DMS153 (cell line): Measurements from ENCODE around the gene MOCS1.

Experiments used
- DNase-seq: peaks from one replicate; lab custom pipeline; 2025; lab: John Stamatoyannopoulos, UW

Gene MOCS1

DNA sequence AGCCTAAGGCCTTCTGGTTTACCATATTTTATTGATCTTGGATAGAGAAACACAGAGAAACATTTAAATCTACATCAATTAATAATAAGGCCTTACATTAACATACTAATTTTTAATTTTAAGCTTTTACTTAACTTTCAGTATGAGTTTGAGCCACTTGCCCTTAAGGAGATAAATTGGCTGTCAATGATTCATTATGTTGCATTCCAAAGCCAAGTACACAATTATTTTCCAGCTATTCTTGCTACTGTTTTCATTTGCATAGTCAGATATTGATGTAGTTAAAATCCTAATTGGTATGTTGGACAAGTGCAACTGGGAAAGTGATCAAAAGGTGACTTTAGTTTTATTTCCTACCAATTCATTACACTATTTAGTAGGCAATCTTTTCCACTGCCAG, 58.2 kb downstream of the MOCS1 start:
- no peak for DNase-seq

DNA sequence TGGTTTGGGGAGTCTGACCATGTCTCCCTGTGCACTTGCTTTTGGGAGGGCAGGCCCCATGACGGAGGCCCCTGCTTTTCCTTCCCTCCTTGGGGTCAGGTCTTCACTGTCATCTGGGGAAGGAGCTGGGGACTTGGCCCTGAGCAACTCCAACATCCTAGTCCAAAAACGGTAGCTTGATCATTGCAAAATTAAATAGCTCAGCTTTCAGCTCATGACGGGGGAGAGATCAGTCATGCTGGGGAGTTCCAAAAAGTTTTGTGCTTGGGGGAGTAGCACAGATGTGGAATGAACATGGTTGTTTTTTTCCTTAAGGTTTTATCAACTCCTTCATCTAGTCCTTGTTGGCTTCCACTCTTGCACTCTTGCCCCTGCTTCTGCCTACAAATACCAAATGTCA, 60.8 kb downstream of the MOCS1 start:
- DNase-seq, result no peak

DNA sequence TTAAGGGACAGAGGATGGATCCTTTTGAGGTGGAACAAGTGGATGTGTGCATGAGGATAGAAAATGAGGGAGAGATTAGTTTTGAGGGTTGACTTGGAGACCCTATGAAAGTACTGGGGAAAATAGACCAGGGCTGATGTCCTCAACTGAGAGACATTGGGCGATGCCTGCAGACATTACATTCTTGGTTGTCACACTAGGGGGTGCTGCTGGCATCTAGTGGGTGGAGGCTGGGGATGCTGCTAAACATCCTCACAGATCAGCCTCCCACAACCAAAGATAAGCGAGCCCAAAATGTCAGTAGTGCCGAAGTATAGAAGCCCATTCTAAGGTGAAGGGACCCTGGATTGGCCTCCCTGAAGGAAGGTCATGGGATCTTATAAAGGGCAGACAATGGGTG, 63.3 kb downstream of the MOCS1 start:
- DNase-seq, result no peak

DNA sequence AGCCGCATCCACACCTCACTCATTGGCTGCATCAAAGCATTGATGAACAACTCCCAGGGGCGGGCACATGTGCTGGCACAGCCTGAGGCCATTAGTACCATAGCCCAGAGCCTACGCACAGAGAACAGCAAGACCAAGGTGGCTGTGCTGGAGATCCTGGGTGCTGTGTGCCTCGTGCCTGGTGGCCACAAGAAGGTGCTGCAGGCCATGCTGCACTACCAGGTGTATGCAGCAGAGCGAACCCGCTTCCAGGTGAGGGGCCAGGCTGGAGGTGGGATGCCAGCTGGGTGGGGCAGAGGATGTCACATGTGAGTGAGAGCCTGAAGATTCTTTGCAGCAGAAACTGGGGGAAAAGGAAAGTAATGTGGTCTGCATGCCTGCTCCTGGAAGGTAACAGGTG, 66.7 kb downstream of the MOCS1 start:
- DNase-seq, result no peak

DNA sequence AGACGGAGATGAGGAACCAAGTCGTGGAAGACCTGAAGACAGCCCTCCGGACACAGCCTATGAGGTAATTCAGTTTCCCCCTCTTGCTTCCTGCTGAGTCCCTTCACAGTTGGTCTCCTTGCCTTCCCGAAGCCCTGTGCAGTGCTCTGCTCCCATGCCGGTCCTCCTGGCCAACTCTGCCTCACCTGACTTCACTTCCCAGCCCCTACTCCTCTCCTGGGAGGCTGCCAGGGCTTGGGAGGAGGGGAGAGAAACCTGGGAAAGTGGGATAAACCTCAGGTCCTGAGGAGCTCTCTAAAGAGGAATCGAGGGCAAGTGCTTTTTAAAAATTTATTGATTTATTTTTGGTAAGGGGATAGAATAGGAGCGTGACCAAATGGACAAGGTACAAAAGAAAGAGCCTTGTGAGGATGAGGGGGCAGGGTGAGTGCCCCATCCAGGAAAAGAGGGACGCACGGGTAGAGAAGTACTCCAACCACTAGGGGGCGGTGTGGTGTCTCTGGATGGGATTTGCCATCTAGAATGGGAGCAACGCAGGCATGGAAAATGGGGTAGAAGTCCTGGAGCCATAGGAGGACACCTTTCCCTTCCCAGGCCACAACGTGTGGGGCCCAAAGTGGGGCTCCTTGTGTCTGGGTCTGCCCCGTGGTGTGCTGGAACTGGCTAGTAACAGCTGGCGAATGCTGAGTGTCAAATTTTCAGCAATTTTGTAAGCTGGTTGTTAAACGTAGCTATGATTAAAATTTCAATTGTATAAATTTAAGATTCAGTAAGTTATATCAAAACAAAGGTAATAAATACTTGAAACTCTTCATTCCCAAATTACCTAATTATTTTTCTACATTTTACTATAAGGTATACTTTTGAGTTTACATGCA, 69.0 kb downstream of the MOCS1 start:
- peak; percentile 10 for DNase-seq

DNA sequence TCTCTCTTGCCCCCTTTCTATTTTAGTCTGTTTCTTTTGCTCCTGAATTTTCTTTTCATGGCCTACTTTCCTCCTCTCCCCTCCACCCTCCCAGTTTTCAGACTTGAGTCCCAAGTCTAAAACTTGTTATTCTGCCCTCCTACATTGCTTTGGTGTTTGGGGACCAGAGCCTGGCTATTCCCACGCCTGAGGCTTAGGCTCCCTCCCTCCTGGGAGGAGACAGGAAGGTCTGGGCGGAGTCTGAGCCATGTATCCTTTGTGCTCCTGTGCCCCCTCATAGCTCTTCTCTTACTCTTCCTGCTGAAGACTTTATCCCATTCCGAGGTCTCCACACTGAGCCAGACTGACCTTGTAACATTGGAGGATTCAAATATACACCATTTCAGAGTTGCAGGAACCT, 72.6 kb downstream of the MOCS1 start:
- no peak for DNase-seq

DNA sequence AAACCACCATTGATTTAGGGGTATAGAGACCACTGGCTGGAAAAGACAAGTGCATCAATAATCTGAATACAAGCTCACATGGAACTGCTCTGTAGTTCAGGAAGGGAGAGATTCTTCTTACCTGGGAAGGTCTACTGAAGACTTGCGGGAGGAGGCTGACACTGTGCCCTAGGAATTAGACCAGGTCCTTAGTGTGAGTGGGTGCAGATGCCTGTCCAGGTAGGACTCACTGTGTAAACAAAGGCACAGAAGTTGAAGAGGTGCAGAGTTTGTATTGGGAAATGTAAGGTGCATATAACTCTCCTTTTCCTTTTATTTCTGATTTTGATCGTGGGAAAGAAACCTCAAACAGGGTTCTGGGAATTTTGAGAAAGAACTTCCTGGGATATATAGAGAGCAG, 75.2 kb downstream of the MOCS1 start:
- no peak for DNase-seq

DNA sequence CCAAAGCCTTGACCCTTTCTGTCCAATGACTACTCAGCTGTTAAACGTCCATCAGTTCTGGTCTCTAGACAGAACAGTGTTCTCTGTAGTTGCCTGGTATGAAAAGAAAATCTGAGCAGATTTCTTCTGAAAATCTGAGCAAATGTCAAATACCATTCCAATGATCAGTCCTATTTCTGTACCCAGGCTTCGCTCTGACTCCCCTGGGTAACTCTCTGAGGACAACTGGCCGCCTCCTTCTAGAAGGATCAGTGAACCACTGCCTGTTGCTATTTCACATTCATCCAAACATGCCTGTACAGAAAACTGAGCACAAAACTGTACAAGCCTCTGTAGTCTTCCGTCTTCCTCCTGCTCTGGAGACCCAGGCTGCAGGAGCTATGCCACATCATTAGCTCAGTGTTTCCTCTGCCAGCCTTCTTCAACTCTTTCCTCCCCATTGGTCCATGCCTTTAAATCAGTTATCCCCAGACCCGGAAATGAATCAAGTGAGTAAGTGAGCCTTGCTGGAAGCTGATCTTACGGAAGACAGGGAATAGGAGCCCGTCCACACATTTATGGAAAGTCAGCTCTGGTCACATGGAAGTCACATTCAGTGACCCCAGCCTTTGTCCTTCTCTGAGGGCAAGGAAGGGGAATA, 78.8 kb downstream of the MOCS1 start:
- no peak for DNase-seq
